Loucy (cell line): ENCODE measurements around the gene TOR4A.

ENCODE experiments used
- H2AFZ ChIP-seq: fragments of 200-600 bp; sonication (generic); 2 replicates; pipeline ENCODE4 v1.6.0; 2016; ENCODE audit warnings: antibody characterized with exemption, mild to moderate bottlenecking, low read length, moderate library complexity
- H3F3A ChIP-seq: fragments of 200-600 bp; 2 replicates; pipeline ENCODE4 v1.6.0; 2016; ENCODE audit warnings: antibody characterized with exemption, low read depth, mild to moderate bottlenecking
- H3K27me3 ChIP-seq: fragments of 200-600 bp; sonication (generic); 2 replicates; pipeline ENCODE4 v1.6.1; 2014; ENCODE audit warnings: low read length, mild to moderate bottlenecking; ENCODE audit not compliant: insufficient read depth, poor library complexity, severe bottlenecking
- H3K36me3 ChIP-seq: fragments of 200-600 bp; sonication (generic); 2 replicates; pipeline ENCODE4 v1.6.1; 2016; ENCODE audit warnings: low read length; ENCODE audit not compliant: insufficient read depth
- H3K4me1 ChIP-seq: fragments of 200-600 bp; sonication (generic); 2 replicates; pipeline ENCODE4 v1.5.1; 2014; ENCODE audit warnings: low read length, mild to moderate bottlenecking; ENCODE audit not compliant: insufficient read depth, poor library complexity, severe bottlenecking
- H3K4me2 ChIP-seq: fragments of 200-600 bp; sonication (generic); 2 replicates; pipeline ENCODE4 v1.6.0; 2014; ENCODE audit warnings: antibody characterized with exemption, low read length, low read depth, mild to moderate bottlenecking; ENCODE audit not compliant: poor library complexity, severe bottlenecking
- H3K4me3 ChIP-seq: fragments of 200-600 bp; sonication (generic); 2 replicates; pipeline ENCODE4 v1.5.1; 2014; ENCODE audit warnings: low read length, mild to moderate bottlenecking, mixed read lengths; ENCODE audit not compliant: poor library complexity, severe bottlenecking
- H3K79me2 ChIP-seq: fragments of 200-600 bp; sonication (generic); 2 replicates; pipeline ENCODE4 v1.6.1; 2014; ENCODE audit warnings: low read length; ENCODE audit not compliant: insufficient read depth
- H3K9ac ChIP-seq: fragments of 200-600 bp; sonication (generic); 2 replicates; pipeline ENCODE4 v1.6.0; 2014; ENCODE audit warnings: mild to moderate bottlenecking, low read depth, low read length, moderate library complexity; ENCODE audit not compliant: poor library complexity, severe bottlenecking
- H3K9me2 ChIP-seq: fragments of 200-600 bp; sonication (generic); replicated peaks from 2 replicates; pipeline ENCODE4 v1.6.1; 2016; ENCODE audit warnings: low read depth, low read length, mixed read lengths
- H3K9me3 ChIP-seq: fragments of 200-600 bp; sonication (generic); 2 replicates; pipeline ENCODE4 v1.6.1; 2014; ENCODE audit warnings: mild to moderate bottlenecking, antibody characterized with exemption, low read length, low read depth; ENCODE audit not compliant: insufficient read depth
- H4K20me1 ChIP-seq: fragments of 200-600 bp; sonication (generic); 2 replicates; pipeline ENCODE4 v1.6.0; 2014; ENCODE audit warnings: antibody characterized with exemption, low read length, mild to moderate bottlenecking; ENCODE audit not compliant: insufficient read depth, poor library complexity, severe bottlenecking
- CTCF ChIP-seq: fragments of 200-600 bp; sonication (generic); conservative IDR thresholded peaks from 2 replicates; pipeline ENCODE4 v1.5.1; 2014; ENCODE audit warnings: mild to moderate bottlenecking, antibody characterized with exemption, low read length
- EZH2phosphoT487 ChIP-seq: fragments of 200-600 bp; IDR thresholded peaks from 2 replicates; pipeline ENCODE4 v1.6.1; 2018; ENCODE audit warnings: antibody characterized with exemption, mild to moderate bottlenecking, moderate library complexity, borderline replicate concordance

The TOR4A gene

GRCh38 chr9:137312852-137313325, 35.4 kb downstream of the TOR4A start:
- H3K79me2 ChIP-seq: no peaks in the 10 kb centered on the region
- H3K4me1 ChIP-seq: no peaks in the 10 kb centered on the region
- H3K4me3 ChIP-seq: no peak overlapping the region
- no peaks in the 10 kb centered on the region for H3F3A ChIP-seq
- no peaks in the 10 kb centered on the region for H3K9me3 ChIP-seq
- H3K9me2 ChIP-seq: no peaks in the 10 kb centered on the region
- H2AFZ ChIP-seq: no peak overlapping the region
- no peak overlapping the region for H3K9ac ChIP-seq
- no peaks in the 10 kb centered on the region for H3K36me3 ChIP-seq
- TF ChIP-seq CTCF (no peak), EZH2phosphoT487 (no peak)
- H3K4me2 ChIP-seq: no peak overlapping the region
- H4K20me1 ChIP-seq: no peaks in the 10 kb centered on the region
- H3K27me3 ChIP-seq: no peaks in the 10 kb centered on the region

DNA sequence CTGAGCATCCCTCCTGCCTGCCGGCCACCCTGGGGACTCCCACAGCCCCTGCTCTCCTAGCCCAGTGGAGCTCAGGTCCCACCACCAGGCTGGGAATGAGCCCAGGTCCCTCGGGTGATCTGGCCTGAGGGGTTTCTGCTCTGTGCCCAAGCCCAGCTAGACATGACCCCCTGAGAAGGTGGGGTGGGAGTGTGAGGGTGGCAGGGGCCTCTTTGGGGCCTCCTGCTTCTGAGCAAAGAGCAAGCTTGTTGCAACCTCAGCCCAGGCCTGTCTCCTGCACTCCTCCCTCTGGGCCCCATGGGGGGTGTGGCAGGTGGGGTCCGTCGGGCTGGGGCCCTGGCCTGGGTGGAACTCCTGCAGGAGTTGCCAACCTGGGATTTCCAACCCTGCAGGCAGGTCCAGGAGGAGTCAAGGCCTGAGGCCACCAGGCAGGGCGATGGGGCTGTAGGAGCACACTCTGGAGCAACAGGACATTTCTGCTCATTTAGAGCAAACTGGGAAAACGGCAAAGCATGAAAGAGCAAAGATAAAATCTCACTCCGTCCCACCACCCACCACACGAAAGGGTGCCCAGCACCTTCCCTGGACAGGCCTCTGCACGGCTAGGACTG, 35.9 kb downstream of the TOR4A start:
- no peak for TF ChIP-seq EZH2phosphoT487
- TF ChIP-seq CTCF: no peak
- no peak overlapping the region for H3K9ac ChIP-seq
- no peaks in the 10 kb centered on the region for H3K79me2 ChIP-seq
- no peaks in the 10 kb centered on the region for H3K9me3 ChIP-seq
- H3F3A ChIP-seq: no peaks in the 10 kb centered on the region
- no peaks in the 10 kb centered on the region for H3K27me3 ChIP-seq
- H3K36me3 ChIP-seq: no peaks in the 10 kb centered on the region
- H3K4me2 ChIP-seq: no peak overlapping the region
- no peaks in the 10 kb centered on the region for H4K20me1 ChIP-seq
- no peaks in the 10 kb centered on the region for H3K9me2 ChIP-seq
- H3K4me1 ChIP-seq: no peaks in the 10 kb centered on the region
- H3K4me3 ChIP-seq: no peak overlapping the region
- no peak overlapping the region for H2AFZ ChIP-seq

GRCh38 chr9:137313956-137314560, 36.5 kb downstream of the TOR4A start:
- H3K4me1 ChIP-seq: no peaks in the 10 kb centered on the region
- H3K36me3 ChIP-seq: no peaks in the 10 kb centered on the region
- H3K4me3 ChIP-seq: no peak overlapping the region
- H3K9ac ChIP-seq: no peak overlapping the region
- TF ChIP-seq CTCF (no peak), EZH2phosphoT487 (no peak)
- H4K20me1 ChIP-seq: no peaks in the 10 kb centered on the region
- H3K4me2 ChIP-seq: no peak overlapping the region
- no peaks in the 10 kb centered on the region for H3K27me3 ChIP-seq
- H2AFZ ChIP-seq: no peak overlapping the region
- H3K9me2 ChIP-seq: no peaks in the 10 kb centered on the region
- no peaks in the 10 kb centered on the region for H3F3A ChIP-seq
- no peaks in the 10 kb centered on the region for H3K79me2 ChIP-seq
- no peaks in the 10 kb centered on the region for H3K9me3 ChIP-seq
